Fibroblast of gingiva (primary cell): Measurements from ENCODE around the gene ARPC5.

Experiments
- DNase-seq: peaks from one replicate; pipeline ENCODE4 v3.0.0-alpha.2; 2011; ENCODE audit warnings: low read depth

The ARPC5 gene

GRCh38 chr1:183611021-183611420 lies 24.6 kb downstream of the ARPC5 start:
- DNase-seq = no peak

GRCh38 chr1:183609759-183610452 lies 25.7 kb downstream of the ARPC5 start:
- DNase-seq = no peak

GRCh38 chr1:183609313-183609712 lies 26.3 kb downstream of the ARPC5 start:
- peak; percentile 74 for DNase-seq

GRCh38 chr1:183607322-183607980 lies 28.1 kb downstream of the ARPC5 start:
- DNase-seq = no peak

GRCh38 chr1:183605904-183606303 lies 29.7 kb downstream of the ARPC5 start:
- DNase-seq = no peak

GRCh38 chr1:183604815-183605214 lies 30.8 kb downstream of the ARPC5 start:
- DNase-seq = no peak

GRCh38 chr1:183604038-183604808 lies 31.4 kb downstream of the ARPC5 start:
- DNase-seq = peak; percentile 41

- no peak for DNase-seq
These were observed 33.1 kb downstream of the ARPC5 start for GRCh38 chr1:183602510-183602909.

- no peak for DNase-seq
These were observed 34.9 kb downstream of the ARPC5 start for GRCh38 chr1:183600634-183601033.

GRCh38 chr1:183600136-183600535 lies 35.4 kb downstream of the ARPC5 start:
- DNase-seq = peak; percentile 90

GRCh38 chr1:183598386-183598785 lies 37.2 kb downstream of the ARPC5 start:
- DNase-seq = peak; percentile 15

- DNase-seq = no peak
These were observed 37.8 kb downstream of the ARPC5 start for GRCh38 chr1:183597656-183598347.

GRCh38 chr1:183596500-183596899 lies 39.1 kb downstream of the ARPC5 start:
- DNase-seq = no peak

- DNase-seq = no peak
These were observed 40.0 kb downstream of the ARPC5 start for GRCh38 chr1:183595537-183595936.

- DNase-seq = no peak
These were observed 42.2 kb downstream of the ARPC5 start for GRCh38 chr1:183593356-183593755.

GRCh38 chr1:183592733-183593132 lies 42.9 kb downstream of the ARPC5 start:
- no peak for DNase-seq

GRCh38 chr1:183590244-183591191 lies 45.1 kb downstream of the ARPC5 start, which contains the start of gene NCF2:
Gene NCF2 (minus strand): TSS chr1:183590459. CDS start chr1:183590329, 130 bp downstream.
- DNase-seq = no peak

GRCh38 chr1:183589874-183590243 lies 45.7 kb downstream of the ARPC5 start:
- DNase-seq = no peak

GRCh38 chr1:183589384-183589783 lies 46.2 kb downstream of the ARPC5 start:
- no peak for DNase-seq

GRCh38 chr1:183588827-183589226 lies 46.8 kb downstream of the ARPC5 start:
- no peak for DNase-seq

GRCh38 chr1:183586926-183587325 lies 48.7 kb downstream of the ARPC5 start:
- no peak for DNase-seq
